SU-DHL-6 (cell line): ENCODE measurements around the gene CORO1A.
"Not testable (repeated sequence)": the region's sequence is repeated elsewhere in the genome, so short reads cannot be mapped to it uniquely, and the experiment has no call there.

ENCODE experiments used
- H2AFZ ChIP-seq: fragments of 200-600 bp; sonication (generic); 2 replicates; pipeline ENCODE4 v1.6.1; 2014; ENCODE audit warnings: low read depth, mild to moderate bottlenecking, moderate library complexity, mixed read lengths, antibody characterized with exemption, low read length; ENCODE audit not compliant: severe bottlenecking
- H3F3A ChIP-seq: fragments of 200-600 bp; shearing (Covaris generic); 2 replicates; pipeline ENCODE4 v1.6.0; 2016; ENCODE audit warnings: antibody characterized with exemption, mild to moderate bottlenecking; ENCODE audit not compliant: insufficient read depth
- H3K27ac ChIP-seq: fragments of 200-600 bp; sonication (generic); 2 replicates; pipeline ENCODE4 v1.5.1; 2016; ENCODE audit warnings: low read depth, mild to moderate bottlenecking, low read length, moderate library complexity, mixed read lengths
- H3K27me3 ChIP-seq: fragments of 200-600 bp; sonication (generic), shearing (Covaris generic); 2 replicates; pipeline ENCODE4 v1.6.0; 2014; ENCODE audit warnings: mild to moderate bottlenecking, low read length
- H3K36me3 ChIP-seq: fragments of 200-600 bp; sonication (generic); 2 replicates; pipeline ENCODE4 v1.6.1; 2014; ENCODE audit warnings: mild to moderate bottlenecking, low read length, mixed read lengths
- H3K4me2 ChIP-seq: fragments of 300-600, 200-600 bp; shearing (Covaris generic), sonication (generic); 2 replicates; pipeline ENCODE4 v1.6.0; 2014; ENCODE audit warnings: low read length, low read depth, mild to moderate bottlenecking; ENCODE audit not compliant: poor library complexity, severe bottlenecking
- H3K4me3 ChIP-seq: fragments of 200-600 bp; sonication (generic); 2 replicates; pipeline ENCODE4 v1.5.1; 2014; ENCODE audit warnings: antibody characterized with exemption, low read length, mild to moderate bottlenecking, mixed read lengths; ENCODE audit not compliant: insufficient read depth, poor library complexity, severe bottlenecking
- H3K79me2 ChIP-seq: fragments of 200-600 bp; sonication (generic); 2 replicates; pipeline ENCODE4 v1.6.1; 2014; ENCODE audit warnings: mild to moderate bottlenecking, low read length, moderate library complexity; ENCODE audit not compliant: insufficient read depth
- H3K9ac ChIP-seq: fragments of 200-600 bp; sonication (generic); 2 replicates; pipeline ENCODE4 v1.7.0; 2014; ENCODE audit warnings: mild to moderate bottlenecking, low read length
- H3K9me2 ChIP-seq: fragments of 200-600 bp; sonication (generic); replicated peaks from 2 replicates; pipeline ENCODE4 v1.6.1; 2014; ENCODE audit warnings: low read length; ENCODE audit not compliant: insufficient read depth
- H3K9me3 ChIP-seq: fragments of 200-600 bp; sonication (generic); 2 replicates; pipeline ENCODE4 v1.6.1; 2014; ENCODE audit warnings: low read length, mixed read lengths; ENCODE audit not compliant: insufficient read depth
- H4K20me1 ChIP-seq: fragments of 200-600 bp; sonication (generic); 2 replicates; pipeline ENCODE4 v1.6.1; 2014; ENCODE audit warnings: low read depth, mild to moderate bottlenecking, antibody characterized with exemption, low read length, moderate library complexity, mixed read lengths

CORO1A gene

DNA sequence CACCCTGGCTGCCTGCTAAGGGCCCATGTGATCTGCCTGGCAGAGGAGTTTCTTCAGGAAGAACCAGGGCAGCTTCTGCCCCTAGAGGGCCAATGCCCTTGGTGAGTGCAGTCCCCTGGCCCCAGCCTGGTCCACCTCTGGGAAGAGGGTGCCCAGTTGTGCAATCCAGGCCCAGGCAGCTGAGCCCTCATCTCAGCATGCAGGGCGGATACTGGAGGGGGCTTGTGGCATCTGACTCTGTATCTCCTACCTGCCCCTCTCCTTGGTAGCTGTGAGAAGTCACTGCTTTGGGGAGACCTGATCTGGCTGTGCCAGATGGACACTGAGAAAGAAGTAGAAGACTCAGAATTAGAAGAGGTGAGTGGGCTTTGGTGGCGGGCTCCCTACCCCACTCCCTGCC is 13.6 kb downstream of the CORO1A start:
- H2AFZ ChIP-seq, H3K9me2 ChIP-seq, H3K4me3 ChIP-seq, H3K9ac ChIP-seq, H3K9me3 ChIP-seq, H3K27me3 ChIP-seq, H3K4me2 ChIP-seq, H4K20me1 ChIP-seq, H3K79me2 ChIP-seq, H3K36me3 ChIP-seq, H3K27ac ChIP-seq, H3F3A ChIP-seq: not testable (repeated sequence)

GRCh38 chr16:30199049-30199448 is 15.6 kb downstream of the CORO1A start, which contains the start of gene SULT1A3:
SULT1A3 (plus strand) TSS chr16:30199255; CDS start chr16:30200729, 1,474 bp downstream.
- H3K79me2 ChIP-seq, H3K36me3 ChIP-seq, H3F3A ChIP-seq, H3K9ac ChIP-seq, H3K4me3 ChIP-seq, H3K27me3 ChIP-seq, H2AFZ ChIP-seq, H3K27ac ChIP-seq, H4K20me1 ChIP-seq, H3K4me2 ChIP-seq, H3K9me3 ChIP-seq, H3K9me2 ChIP-seq: not testable (repeated sequence)

DNA sequence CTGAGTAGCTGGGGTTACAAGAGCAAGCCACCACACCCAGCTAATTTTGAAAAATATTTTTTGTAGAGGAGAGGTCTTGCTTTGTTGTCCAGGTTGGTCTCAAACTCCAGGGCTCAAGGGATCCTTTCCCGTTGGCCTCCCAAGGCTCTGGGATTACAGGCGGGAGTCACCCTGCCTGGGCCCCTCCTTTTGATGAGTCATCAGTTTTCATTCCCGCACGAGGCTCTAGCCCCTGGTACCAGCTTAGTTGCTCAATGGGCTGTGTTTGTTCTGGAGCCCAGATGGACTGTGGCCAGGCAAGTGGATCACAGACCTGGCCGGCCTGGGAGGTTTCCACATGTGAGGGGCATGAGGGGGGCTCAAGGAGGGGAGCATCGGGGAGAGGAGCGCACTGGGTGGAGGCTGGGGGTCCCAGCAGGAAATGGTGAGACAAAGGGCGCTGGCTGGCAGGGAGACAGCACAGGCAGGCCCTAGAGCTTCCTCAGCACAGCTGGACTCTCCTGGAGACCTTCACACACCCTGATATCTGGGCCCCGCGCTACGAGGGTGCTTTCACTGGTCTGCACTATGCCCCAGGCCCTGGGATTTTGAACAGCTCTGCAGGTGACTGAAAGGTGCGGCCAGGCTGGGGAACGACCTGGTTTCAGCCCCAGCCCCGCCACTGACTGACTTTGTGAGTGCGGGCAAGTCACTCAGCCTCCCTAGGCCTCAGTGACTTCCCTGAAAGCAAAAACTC is 16.4 kb downstream of the CORO1A start:
- H3K4me2 ChIP-seq, H3K27me3 ChIP-seq, H3F3A ChIP-seq, H3K27ac ChIP-seq, H4K20me1 ChIP-seq, H3K9me2 ChIP-seq, H2AFZ ChIP-seq, H3K79me2 ChIP-seq, H3K4me3 ChIP-seq, H3K9ac ChIP-seq, H3K36me3 ChIP-seq, H3K9me3 ChIP-seq: not testable (repeated sequence)

DNA sequence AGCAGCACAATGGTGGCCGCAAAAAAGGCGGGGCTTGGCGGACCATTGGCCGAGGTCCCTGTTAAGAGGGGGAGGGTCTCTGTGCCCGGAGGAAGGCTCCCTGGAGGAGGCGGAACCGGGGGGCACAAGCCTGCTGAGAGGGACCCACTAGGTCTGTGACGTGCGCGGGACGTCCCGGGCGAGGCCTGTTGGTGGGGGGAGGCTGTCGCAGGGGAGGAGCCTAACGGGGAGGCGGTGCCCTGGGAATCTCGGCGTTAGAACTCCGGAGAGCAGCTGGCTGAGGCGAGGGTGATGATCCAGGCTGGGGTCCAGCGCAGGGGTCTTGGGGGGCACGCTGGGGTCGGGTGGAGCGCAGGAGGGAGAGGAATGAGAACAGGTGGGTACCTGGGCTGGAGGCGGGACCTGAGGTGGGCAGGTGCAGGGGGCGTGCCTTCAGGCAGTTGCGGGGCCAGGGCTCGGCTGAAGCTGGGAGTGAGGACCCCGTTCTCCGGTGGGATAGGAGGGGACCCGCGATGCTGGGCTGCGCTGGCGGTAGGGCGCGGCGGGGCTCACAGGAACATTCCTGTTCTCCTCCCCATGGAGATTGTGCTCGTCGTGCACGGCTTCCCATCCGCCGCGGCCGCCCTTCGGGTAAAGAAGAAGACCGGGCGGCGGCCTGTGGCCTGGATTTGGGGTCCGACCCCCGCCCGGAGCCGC is 22.3 kb downstream of the CORO1A start:
- not testable (repeated sequence) for H3K9me2 ChIP-seq

GRCh38 chr16:30206252-30206651 is 22.9 kb downstream of the CORO1A start:
- not testable (repeated sequence) for H3K4me2 ChIP-seq, H3K27ac ChIP-seq, H2AFZ ChIP-seq, H4K20me1 ChIP-seq, H3K4me3 ChIP-seq, H3F3A ChIP-seq, H3K9me3 ChIP-seq, H3K79me2 ChIP-seq, H3K27me3 ChIP-seq, H3K36me3 ChIP-seq, H3K9me2 ChIP-seq, H3K9ac ChIP-seq

More for the DNA sequence above, 22.3 kb downstream of the CORO1A start:
- H3K4me2 ChIP-seq, H2AFZ ChIP-seq, H3K27me3 ChIP-seq, H3F3A ChIP-seq, H4K20me1 ChIP-seq, H3K9me3 ChIP-seq, H3K27ac ChIP-seq, H3K79me2 ChIP-seq, H3K4me3 ChIP-seq, H3K9ac ChIP-seq, H3K36me3 ChIP-seq: not testable (repeated sequence)

DNA sequence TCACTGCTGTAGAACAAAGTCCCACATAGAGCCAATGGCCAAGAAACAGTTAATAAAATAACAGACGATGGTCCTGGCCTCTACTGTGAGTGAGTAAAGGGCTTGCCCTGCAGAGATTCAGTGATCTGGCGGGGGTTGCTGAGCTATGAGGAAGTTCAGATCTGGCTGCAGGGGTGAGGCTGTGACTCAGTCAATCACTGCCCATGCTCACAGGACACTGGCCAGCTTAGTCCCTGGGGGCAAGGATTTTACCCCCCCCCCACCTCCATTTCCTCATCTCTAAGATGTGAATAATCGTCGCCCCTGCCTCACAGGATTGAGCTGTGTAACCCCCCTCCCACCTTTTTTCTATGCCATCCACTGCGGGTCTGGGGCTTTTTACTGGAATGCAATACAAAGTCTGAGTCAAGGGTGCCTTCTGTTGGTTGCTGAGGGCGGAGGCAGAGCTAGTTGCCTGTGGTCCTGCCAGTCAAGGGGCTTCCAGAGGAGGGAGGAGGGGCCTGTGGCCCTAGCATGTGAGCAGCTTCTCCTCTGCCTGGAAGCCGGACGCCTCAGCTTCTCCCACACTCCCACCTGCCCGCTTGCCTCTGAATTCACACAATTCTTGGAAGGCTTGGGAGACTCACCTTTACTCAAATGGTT is 23.8 kb downstream of the CORO1A start:
- not testable (repeated sequence) for H2AFZ ChIP-seq, H3F3A ChIP-seq, H3K4me2 ChIP-seq, H3K9ac ChIP-seq, H3K27ac ChIP-seq, H3K27me3 ChIP-seq, H3K4me3 ChIP-seq, H3K9me2 ChIP-seq, H4K20me1 ChIP-seq, H3K36me3 ChIP-seq, H3K9me3 ChIP-seq, H3K79me2 ChIP-seq

GRCh38 chr16:30209032-30209431 is 25.6 kb downstream of the CORO1A start:
- H2AFZ ChIP-seq, H3K9me2 ChIP-seq, H3K9me3 ChIP-seq, H3K27ac ChIP-seq, H4K20me1 ChIP-seq, H3F3A ChIP-seq, H3K9ac ChIP-seq, H3K4me3 ChIP-seq, H3K79me2 ChIP-seq, H3K4me2 ChIP-seq, H3K36me3 ChIP-seq, H3K27me3 ChIP-seq: not testable (repeated sequence)

DNA sequence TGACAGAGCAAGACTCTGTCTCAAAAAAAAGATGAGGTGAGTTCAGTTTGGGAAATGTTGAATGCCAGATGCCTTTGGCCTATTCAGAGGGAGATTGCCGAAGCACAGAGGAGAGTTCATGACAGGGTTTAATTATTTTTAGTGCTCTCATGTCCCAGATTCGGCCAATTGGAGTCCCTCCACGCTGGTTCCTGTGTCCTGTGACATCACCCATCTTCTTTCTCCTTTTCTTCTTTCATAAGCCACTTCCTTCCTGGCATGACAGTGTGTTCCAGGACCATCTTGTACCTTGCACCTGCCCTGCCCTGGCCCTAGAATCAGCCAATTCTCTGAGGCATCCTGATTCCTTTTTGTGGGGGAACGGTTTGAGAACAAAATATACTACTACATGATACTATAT is 28.0 kb downstream of the CORO1A start:
- H3K27ac ChIP-seq, H4K20me1 ChIP-seq, H3K36me3 ChIP-seq, H3F3A ChIP-seq, H3K9me3 ChIP-seq, H3K79me2 ChIP-seq, H3K27me3 ChIP-seq, H3K9me2 ChIP-seq, H3K9ac ChIP-seq, H2AFZ ChIP-seq, H3K4me2 ChIP-seq, H3K4me3 ChIP-seq: not testable (repeated sequence)
